GM21390 (cell line): ENCODE measurements around the gene ALCAM.
"Not testable (repeated sequence)": the region's sequence is repeated elsewhere in the genome, so short reads cannot be mapped to it uniquely, and the experiment has no call there.

Experiments
- ATAC-seq: cut with Tn5 transposase; IDR thresholded peaks from one replicate; pipeline ENCODE4 v1.9.1; 2021; ENCODE audit not compliant: unreplicated experiment

The ALCAM gene

DNA sequence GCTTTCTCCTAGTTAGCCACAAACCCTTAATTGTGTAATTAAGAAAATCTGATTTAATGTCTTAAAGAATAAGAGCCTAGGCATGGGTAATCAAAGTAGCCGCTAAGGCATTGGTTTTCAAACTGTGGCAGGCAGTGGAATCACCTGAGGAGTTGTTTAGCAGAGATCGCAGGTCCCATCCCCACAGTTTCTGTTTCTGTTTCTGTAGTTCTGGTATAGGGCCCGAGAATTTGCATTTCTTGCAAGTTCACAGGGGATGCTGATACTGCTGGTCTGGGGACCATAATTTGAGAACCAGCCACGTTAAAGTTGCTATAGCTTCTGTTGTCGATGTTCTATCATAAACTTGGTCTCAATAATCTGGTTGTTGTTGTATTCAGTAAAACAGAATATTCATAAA is 204.3 kb downstream of the ALCAM start:
- no peak for ATAC-seq

DNA sequence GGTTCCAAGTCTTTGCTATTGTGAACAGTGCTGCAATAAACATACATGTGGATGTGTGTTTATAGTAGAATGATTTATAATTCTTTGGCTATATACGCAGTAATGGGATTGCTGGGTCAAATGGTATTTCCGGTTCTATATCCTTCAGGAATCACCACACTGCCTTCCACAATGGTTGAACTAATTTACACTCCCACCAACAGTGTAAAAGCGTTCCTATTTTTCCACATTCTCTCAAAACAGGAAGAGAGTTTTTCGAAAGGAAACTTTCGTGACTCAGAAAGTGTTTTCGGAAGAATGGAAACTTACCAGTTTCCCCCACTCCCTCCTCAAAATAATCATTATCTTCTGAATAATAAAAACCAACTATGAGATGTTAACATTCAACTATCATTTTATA is 205.8 kb downstream of the ALCAM start:
- ATAC-seq = no peak

GRCh38 chr3:105579439-105579838 is 212.7 kb downstream of the ALCAM start:
- ATAC-seq = no peak

GRCh38 chr3:105580296-105580965 is 213.7 kb downstream of the ALCAM start:
- no peak for ATAC-seq

- no peak for ATAC-seq
Observed at GRCh38 chr3:105582015-105582414, 215.3 kb downstream of the ALCAM start.

- ATAC-seq = no peak
Observed at GRCh38 chr3:105584003-105584790, 217.5 kb downstream of the ALCAM start.

- no peak for ATAC-seq
Observed at GRCh38 chr3:105593315-105593714, 226.6 kb downstream of the ALCAM start.

DNA sequence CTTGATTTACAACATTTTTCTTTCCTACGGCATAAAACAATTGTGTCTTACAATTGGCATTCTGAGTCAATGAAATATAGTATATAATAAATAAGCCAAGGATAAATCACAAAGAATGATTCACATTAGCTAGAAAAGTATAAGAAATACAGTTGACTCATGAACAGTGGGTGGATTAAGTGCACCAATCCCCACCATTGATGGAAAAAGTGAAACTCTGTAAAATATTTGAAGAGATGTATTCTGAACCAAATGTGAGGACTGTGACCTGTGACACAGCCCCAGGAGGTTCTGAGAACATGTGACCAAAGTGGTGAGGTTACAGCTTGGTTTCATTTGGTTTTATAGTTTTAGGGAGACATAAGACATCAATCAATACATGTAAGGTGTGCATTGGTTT is 227.5 kb downstream of the ALCAM start:
- no peak for ATAC-seq

GRCh38 chr3:105598042-105598796 is 231.5 kb downstream of the ALCAM start:
- ATAC-seq = no peak

DNA sequence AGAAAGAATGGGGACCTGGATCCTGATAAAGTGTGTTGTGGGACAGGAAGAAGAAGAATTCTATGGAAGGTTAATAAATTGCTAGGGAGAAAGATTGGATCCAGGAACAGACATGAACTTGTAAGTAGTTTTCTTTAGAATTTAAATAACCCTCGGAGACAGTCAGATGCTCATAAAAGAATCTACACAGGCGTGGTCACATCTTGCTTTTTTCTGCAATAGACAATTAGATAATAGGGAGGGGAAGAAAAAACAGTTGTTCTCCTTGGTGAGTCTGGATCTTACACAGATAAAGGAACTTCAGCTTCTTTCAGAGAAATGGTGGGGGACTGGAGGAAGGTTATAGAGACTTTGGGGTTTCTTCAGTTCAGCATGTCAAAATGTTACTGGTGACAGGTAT is 232.6 kb downstream of the ALCAM start:
- no peak for ATAC-seq

DNA sequence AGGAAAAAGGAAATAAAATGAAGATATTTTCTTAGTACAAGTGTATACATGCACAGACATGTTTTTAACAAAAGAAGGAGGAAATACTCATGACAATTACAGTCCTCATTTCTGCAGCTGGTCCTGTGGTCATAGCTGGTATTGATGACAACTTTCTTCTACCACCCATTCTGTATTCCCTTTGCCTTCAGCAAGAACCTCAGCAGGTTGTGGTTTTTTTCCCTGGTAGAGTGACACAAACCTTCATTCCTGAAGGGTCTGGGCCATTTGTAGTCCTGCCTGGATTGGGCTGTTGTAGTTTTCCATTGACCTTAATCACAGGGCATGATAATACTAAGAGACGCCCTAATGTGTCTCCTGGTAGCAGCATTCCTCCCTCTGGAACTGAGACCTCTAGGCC is 235.0 kb downstream of the ALCAM start:
- not testable (repeated sequence) for ATAC-seq

DNA sequence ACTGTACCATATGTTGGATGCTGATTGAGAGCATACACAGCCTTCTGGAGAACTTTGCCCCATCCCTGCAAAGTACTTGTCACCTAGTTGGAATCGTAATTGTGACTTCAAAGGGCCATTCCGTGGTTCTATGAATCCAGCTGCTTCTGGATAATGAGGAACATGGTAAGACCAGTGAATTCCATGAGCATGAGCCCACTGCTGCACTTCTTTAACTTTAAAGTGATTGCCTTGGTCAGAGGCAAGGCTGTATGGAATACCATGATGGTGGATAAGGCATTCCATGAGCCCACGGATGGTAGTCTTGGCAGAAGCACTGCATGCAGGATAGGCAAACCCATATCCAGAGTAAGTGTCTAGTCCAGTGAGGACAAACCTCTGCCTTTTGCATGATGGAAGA is 235.6 kb downstream of the ALCAM start:
- ATAC-seq = not testable (repeated sequence)

- not testable (repeated sequence) for ATAC-seq
Observed at GRCh38 chr3:105603516-105603915, 236.8 kb downstream of the ALCAM start.

DNA sequence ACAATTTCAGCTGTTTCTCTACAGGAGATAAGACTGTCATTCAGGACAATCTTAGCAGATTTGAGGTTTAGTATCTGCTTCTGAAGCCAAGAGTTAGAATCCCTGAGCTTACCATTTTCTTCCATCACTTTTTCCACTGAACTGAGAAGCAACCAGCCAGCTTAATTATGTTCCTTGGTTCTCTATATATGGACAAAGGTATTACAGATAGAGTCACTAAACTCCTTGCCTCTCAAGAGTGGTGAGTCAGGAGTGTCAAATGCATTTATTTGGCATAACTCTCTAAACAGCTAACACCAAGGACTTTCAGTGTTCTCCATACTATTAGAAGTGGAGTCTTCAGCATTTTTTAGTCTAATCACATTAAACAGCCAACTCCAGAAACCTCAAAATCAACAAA is 239.3 kb downstream of the ALCAM start:
- ATAC-seq = no peak

DNA sequence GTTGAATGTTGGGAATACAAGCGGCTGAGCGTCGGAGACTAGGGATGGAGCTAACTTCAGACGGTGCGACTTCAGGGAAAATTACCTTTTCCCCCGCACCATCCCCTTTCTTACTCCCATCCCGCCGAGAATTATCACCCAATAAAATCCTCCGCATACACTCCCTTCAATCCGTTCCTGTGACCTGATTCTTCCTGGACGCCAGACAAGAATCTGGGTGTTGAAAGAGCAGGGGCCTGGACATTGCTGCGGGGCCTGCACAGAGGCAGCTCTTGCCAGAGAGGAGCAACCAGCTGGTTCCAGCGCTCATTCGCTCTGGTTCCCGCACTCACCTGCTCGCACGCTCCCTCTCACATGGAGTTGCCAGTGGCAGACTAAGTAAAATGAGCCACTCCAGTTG is 241.9 kb downstream of the ALCAM start:
- ATAC-seq = no peak

DNA sequence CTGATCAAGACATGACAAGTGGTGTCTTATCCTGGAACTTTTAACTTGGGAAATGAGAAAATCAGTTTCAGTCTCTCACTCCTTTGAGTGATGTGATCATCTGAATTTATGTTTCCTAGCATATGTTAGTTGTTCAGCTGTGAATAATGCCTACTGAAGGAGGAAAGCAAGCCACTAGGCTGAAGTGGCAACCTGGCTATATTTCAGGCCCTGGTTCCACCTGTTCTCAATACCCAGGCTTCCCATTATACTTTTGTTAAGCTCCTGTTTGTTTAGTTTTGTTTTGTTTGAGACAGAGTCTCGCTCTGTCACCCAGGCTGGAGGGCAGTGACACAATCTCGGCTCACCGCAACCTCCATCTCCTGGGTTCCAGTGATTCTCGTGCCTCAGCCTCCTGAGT is 243.8 kb downstream of the ALCAM start:
- no peak for ATAC-seq

DNA sequence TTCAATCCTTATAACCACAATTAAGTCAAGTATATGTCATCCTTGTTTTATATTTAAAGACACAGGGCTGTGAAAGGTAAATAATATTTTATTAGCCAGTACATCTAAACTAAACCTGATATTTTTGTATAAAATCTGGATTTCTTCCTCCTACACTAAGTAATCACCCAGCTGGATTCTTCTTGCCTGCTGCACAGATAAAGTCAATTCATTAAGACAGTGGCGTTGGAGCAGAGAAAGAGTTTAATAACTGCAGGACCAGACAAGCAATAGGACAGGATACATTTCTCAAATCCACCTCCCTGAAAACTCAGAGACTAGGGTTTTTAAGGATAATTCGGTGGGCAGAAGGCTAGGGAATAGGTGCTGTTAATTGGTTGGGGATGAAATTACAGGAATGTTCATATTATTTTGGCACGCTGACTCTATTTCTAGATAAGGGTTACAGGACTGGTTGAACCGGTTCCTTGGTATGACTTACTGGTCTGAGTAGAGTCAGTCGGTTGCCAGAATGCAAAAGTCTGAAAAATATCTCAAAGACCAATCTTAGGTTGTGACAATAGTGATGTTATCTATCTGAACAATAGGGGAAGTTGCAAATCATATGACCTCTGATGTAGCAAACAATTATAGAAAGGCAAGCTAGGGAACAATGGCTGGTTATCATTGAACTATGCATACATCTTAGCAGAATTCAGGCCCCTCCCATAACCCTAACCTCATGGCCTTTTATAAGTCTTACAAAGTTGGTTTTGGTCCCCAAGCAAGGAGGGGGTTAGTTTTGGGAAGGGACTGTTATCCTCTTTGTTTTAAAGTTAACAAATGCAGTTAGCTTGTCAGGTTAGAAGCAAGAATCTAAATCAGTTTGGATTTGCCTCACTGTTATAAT is 244.8 kb downstream of the ALCAM start:
- no peak for ATAC-seq

DNA sequence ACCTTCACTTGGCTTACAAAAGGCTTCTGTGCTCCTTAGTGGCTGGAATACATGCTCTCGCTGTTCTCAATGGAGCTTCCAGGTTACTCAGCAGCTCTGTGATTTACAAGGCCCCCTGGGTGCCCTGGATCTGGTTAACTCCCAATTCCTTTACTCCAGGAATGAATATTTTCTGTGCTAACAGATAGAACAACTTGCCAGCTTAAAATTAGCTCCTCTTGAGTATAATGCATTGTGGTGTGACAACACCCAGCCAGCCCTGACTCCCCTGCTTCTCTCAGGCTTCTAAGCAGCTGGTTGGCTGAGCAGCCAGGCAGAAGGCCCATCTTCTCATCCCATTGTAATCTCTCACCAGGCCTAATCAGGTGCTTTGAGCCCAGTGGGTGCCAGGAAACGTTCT is 246.4 kb downstream of the ALCAM start:
- no peak for ATAC-seq

DNA sequence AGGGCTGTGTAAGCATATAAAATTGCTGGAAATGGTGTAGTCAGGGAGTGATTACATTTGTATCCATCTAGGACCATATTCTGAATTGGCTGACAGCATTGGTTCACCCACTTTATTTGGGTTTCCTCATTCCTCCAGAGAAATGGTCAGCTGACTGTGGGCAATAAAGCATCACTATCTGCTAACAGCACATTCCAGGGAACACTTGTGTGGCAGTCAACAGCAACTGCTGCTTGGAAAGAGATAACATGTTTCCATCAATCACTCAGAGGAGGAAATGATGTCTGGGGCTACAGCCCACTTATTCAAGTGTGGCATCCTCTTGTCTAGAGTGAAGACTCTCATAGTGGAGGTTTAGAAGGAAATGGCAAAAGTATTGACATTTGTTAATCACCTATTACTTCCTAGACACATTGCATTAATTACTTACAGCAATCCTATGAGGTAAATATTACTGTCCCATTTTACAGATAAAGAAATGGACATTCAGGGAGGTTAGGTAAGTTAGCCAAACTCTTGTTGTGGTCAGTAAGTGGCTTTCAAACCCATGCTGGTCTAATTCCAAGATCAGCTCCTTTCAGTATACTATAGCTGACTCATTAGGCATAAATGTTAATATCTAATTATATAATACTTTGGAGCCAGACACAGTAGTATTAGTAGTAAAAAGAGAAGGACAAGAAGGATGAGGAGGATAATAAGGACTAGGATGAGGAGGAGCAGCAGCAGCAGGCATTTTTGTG is 247.8 kb downstream of the ALCAM start:
- ATAC-seq = no peak

GRCh38 chr3:105615814-105616213 is 249.1 kb downstream of the ALCAM start:
- ATAC-seq = no peak
